Endothelial cell of umbilical vein (primary cell): ENCODE results near the gene NUMBL.
A peak's percentile ranks its signal among the peaks of the same experiment; 100 is the strongest.

Source experiments
- EZH2 ChIP-seq: IDR thresholded peaks from 2 replicates; pipeline ENCODE4 v1.6.1; 2012; ENCODE audit warnings: borderline replicate concordance, low read depth, mild to moderate bottlenecking, moderate library complexity, low read length, inconsistent platforms; ENCODE audit not compliant: severe bottlenecking
- JUN ChIP-seq: IDR thresholded peaks from 2 replicates; pipeline ENCODE4 v1.6.1; 2011; ENCODE audit warnings: borderline replicate concordance, low read depth; ENCODE audit not compliant: insufficient read length, insufficient read depth
- MYC ChIP-seq: IDR thresholded peaks from one replicate; pipeline ENCODE4 v1.6.1; 2011; ENCODE audit warnings: mild to moderate bottlenecking, low read depth, low read length
- POLR2A ChIP-seq: IDR thresholded peaks from 2 replicates; pipeline ENCODE4 v1.6.1; 2012; ENCODE audit warnings: low read depth, mild to moderate bottlenecking, control low read depth, low read length
- TF ChIP-seq, protein P1 (sequence below), 2 donors: IDR thresholded peaks; 1 replicate in 1 of 2; 2 replicates in 1 of 2; pipeline ENCODE4 v1.5.1; 2011; ENCODE audit warnings: low read length in 2 of 2, mild to moderate bottlenecking in 2 of 2, moderate library complexity in 2 of 2, control low read depth in 1 of 2, inconsistent platforms in 1 of 2, low read depth in 1 of 2; ENCODE audit not compliant: insufficient read depth in 1 of 2; ENCODE audit errors: extremely low read depth in 1 of 2

DNA sequence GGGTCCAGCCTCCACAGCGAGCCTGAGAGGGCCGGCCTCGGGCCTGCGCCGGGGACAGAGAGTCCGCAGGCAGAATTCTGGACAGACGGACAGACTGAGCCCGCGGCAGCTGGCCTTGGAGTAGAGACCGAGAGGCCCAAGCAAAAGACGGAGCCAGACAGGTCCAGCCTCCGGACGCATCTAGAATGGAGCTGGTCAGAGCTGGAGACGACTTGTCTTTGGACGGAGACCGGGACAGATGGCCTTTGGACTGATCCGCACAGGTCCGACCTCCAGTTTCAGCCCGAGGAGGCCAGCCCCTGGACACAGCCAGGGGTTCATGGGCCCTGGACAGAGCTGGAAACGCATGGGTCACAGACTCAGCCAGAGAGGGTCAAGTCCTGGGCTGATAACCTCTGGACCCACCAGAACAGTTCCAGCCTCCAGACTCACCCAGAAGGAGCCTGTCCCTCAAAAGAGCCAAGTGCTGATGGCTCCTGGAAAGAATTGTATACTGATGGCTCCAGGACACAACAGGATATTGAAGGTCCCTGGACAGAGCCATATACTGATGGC is 27.0 kb upstream of the NUMBL start:
- TF ChIP-seq, protein P1, sequence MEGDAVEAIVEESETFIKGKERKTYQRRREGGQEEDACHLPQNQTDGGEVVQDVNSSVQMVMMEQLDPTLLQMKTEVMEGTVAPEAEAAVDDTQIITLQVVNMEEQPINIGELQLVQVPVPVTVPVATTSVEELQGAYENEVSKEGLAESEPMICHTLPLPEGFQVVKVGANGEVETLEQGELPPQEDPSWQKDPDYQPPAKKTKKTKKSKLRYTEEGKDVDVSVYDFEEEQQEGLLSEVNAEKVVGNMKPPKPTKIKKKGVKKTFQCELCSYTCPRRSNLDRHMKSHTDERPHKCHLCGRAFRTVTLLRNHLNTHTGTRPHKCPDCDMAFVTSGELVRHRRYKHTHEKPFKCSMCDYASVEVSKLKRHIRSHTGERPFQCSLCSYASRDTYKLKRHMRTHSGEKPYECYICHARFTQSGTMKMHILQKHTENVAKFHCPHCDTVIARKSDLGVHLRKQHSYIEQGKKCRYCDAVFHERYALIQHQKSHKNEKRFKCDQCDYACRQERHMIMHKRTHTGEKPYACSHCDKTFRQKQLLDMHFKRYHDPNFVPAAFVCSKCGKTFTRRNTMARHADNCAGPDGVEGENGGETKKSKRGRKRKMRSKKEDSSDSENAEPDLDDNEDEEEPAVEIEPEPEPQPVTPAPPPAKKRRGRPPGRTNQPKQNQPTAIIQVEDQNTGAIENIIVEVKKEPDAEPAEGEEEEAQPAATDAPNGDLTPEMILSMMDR (IDR thresholded peaks at IDR 0.05; ENCODE audit: extremely low read depth in 1 of 2, insufficient read depth in 1 of 2, low read depth in 1 of 2, low read length in 2 of 2): no peak
- TF ChIP-seq JUN (no peak), POLR2A (peak; percentile 45), MYC (no peak), EZH2 (no peak)
